HG03457 (cell line): Measurements from ENCODE around the gene SIK2.
"Not testable (repeated sequence)": the region's sequence is repeated elsewhere in the genome, so short reads cannot be mapped to it uniquely, and the experiment has no call there.

Experiments used
- ATAC-seq: cut with Tn5 transposase; IDR thresholded peaks from one replicate; pipeline ENCODE4 v1.9.1; 2021; ENCODE audit warnings: moderate number of reproducible peaks; ENCODE audit not compliant: unreplicated experiment

SIK2 gene

GRCh38 chr11:111748035-111748804, 146.0 kb downstream of the SIK2 start:
- ATAC-seq = no peak

DNA sequence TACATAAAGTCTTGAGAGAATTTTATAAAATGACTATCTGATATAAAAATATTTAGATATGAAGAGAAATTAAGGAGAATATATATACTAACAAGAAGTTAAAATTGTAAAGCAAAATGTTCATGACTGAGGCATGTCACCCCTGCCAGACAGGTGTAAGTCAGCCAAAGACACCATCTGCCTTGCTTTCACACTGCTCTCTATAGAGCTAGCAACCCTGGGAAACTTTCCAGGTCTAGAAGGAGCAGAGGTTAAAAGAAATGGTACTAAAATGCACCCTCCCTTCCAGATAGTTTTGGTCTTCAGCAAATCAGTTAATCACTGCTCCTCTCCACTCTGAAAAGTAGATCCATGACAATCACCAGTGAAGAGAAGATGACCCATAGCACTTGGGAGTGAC, 147.4 kb downstream of the SIK2 start:
- no peak for ATAC-seq

DNA sequence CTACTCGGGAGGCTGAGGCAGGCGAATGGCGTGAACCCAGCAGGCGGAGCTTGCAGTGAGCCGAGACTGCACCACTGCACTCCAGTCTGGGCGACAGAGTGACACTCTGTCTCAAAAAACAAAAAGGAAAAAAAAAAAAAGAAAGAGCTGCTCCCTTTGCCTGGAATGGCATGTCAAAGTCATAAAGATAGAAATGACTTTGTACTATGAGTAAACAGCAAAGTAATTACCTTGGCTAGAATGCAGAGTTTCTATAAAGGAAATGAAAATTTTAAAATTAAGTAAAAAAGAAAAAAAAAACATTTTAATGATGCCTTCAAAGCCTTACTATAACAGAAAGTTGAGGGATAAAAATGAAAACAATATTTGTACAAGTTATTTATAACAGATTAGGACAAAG, 153.8 kb downstream of the SIK2 start:
- no peak for ATAC-seq

DNA sequence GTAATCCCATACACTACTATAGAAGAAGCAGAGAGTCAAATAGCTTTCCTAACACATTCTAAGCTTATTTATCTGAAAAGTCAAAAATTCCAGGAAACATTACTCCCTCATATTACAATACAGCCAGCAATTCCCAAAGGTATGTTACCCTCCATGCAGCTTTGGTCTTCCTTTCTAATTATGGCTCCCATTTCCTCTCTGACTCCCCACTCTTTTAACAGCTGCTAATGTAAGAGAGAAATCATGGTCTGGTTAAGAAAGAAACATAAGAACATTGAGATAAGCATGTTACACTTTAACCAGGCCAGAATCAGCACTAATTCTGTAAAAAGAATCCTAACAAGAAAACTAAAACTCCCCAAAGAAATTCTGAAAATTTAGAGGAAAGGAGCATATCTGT, 157.1 kb downstream of the SIK2 start:
- no peak for ATAC-seq

GRCh38 chr11:111759778-111760407, 157.6 kb downstream of the SIK2 start:
- ATAC-seq = no peak

- ATAC-seq = no peak
These were observed 158.8 kb downstream of the SIK2 start for GRCh38 chr11:111761036-111761435.

- ATAC-seq = no peak
These were observed 160.3 kb downstream of the SIK2 start for GRCh38 chr11:111762526-111762925.

GRCh38 chr11:111762981-111763643, 160.9 kb downstream of the SIK2 start:
- ATAC-seq = no peak

GRCh38 chr11:111764621-111765020, 162.4 kb downstream of the SIK2 start:
- ATAC-seq = no peak

DNA sequence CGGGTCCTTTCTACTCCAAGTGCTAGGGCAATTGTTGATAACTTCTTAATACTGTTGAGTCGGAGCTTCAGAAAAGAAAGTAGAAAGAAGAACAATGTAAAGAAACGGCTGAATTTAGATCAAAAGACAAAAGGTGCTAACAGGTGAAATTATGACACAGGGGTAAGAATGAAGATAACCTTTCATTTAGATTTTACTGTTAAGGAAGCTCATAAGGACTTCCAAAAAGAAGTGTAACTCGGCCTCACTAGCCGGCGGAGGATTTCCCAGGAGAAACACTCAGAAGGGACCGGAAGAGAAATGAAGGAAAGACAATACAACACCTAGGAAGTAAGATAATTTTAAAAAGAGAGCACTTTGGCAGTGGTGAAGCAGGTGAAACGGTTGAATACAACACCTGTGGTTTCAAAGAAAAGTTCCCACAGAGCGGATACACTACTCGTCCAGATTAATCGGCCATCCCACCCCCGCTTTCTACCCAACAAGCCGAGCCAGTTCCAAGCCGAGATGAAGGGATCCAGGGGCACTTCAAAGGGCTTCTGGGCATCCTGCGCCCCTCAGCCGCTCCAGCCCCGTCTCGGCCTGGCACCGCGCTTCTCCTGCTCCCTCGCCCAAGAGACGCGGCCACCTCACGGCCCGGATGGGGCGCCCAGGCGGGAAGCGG, 163.2 kb downstream of the SIK2 start:
- peak; percentile 27 for ATAC-seq

DNA sequence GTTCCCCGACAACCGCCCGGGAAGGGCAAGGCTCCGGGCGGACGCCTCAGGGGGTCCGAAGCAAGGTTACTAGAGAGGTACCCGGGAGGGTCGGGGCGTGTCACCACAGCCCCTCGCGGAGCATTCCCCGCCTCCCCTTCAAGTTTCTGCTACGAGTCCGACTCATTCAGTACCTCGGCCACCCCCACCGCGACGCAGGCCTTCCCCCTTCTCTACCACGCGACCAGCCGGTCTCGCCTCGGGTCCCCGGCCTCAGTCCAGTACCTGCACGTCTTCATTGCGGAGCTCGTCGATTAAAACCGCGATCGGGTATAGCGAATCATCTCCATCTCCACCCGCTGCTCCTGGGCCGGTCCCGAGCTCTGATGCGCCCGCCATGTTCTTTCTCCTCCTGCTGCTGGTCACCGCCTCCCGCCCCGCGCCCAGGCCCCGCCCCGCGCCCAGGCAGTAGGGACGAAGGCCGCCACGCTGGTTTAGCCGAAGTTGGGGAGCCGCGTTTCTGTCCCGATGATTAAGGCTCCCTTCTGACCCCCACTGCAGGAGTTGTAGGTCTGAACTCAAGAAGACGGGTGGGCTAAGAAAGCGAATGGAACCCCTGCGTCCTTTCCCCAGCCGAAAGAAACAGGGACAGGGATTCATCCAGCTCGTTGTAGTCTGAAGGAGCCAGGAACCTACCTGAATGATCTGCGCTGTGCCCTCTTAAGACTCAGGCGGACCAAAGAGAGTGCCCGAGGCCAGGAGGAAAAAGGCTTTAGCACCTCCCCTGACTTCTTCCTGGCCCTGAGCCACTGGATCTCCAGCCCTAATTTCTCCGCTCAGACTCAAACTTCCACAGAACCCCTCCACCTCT, 164.0 kb downstream of the SIK2 start, which contains the start of gene PPP2R1B:
Gene PPP2R1B (minus strand): TSS at position 406 of the 850 bp plus-strand sequence. CDS start 28 bp downstream, at position 378.
- ATAC-seq = peak; percentile 75

GRCh38 chr11:111766834-111767142, 164.5 kb downstream of the SIK2 start:
- no peak for ATAC-seq

DNA sequence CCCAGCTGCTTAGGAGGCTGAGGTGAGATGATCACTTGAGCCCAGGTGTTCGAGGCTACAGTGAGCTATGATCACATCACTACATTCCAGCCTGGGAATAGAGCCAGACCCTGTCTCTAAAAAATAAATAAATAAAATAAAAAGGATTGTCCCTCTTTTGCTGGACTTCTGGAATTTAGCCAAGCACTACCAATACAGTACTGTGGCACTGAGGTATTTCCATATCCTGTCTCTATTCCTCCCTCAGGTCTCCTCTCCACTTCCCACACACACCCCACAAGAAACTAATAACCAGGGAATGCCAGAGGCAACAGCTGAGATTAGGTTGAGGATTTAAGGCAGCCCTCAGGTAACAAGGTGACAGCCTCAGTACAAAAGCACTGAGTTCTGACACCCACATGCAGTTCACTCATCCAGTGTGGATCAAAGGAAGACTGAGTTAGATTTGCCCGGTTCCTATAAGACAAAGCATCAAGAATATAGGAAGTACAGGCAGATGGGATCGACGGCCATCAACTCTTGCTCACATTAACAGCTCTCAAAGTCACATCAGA, 168.4 kb downstream of the SIK2 start:
- ATAC-seq = no peak

DNA sequence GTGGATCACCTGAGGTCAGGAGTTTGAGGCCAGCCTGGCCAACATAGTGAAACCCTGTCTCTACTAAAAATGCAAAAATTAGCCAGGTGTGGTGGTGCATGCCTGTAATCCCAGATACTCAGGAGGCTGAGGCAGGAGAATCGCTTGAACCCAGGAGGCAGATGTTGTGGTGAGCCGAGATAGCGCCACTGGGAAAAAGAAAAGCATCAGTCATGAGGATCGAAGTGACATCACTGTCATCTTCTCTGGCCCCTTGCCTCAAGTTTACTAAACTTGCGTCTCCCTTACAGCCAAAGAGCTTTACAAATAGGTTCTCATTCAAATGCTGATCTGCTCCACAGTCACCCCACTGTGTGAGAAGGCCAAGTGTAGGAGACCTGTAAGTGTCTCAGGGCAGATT, 169.0 kb downstream of the SIK2 start:
- ATAC-seq = not testable (repeated sequence)

DNA sequence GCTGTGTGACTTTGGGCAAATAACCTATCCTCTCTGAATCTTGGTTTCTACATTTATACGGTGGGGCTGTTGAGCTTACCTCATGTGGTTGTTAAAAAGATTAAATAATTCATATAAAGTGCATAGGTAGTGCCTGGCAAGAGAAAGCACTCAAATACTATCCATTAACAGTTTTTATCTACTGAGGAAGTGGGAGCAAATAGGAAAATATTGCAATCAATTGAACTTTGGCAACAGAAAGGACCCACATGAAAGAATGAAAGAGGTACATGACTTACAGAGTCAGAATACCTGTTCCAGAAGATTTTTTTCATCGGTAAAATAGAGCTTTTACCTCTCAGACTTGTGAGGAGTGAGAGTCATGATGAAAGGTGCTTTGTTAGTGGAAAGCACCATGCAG, 170.3 kb downstream of the SIK2 start:
- no peak for ATAC-seq

DNA sequence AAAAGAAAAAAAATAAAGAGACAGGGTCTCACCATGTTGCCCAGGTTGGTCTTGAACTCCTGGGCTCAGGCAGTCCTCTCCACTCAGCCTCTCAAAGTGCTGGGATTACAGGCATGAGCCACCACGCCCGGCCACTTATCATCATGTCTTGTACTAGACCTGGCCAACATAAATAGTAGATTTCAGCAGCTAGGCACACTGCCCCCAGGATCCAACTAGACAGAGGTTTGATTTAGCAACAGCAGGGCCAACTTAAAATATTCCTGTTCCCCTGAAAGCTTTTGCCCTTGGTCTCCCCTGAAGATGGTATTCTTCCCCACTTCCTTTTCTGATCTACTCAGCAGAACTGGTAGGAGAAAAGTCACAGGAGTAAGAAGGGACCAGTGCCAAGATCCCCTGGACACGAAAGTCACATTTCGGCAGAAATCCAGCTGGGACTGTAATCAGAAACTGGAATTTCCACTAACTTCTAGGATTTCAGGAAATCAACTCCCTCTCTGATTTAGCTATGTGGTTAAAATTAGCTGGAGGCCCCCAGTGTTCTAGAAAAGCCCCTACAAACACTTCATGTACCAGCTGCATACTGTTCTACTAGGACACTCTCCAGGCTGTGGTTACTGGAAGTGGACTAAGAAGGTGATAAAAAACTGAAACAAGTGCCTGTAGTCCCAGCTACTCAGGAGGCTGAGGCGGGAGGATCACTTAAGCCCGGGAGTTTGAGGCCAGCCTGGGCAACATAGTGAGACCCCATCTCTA, 172.9 kb downstream of the SIK2 start:
- ATAC-seq = no peak

DNA sequence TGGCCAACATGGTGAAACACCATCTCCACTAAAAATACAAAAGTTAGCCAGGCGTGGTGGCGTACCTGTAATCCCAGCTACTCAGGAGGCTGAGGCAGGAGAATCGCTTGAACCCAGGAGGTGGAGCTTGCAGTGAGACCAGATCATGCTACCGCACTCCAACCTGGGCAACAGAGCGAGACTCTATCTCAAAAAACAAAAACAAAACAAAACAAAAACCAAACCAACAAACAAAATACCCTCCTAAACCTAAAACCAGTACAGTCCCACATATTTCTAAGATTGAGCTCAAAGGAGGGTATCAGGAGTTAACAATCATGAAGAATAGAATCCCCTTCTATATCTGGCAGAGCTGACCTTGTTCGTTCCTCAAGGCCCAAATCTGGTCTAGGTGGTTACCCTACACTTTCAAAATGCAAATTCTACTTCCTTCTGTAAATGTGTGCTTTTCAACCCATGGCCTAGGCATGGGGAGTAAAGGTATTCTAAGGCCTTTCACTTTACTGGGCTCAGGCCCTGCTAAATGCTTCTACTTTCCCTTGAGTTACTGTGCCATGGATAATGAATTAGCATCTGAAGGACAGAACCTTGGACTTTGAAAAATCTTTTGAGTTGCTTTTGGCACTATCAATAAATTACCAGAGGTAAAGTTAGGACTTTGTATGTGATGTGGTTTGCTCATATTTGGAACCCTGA, 174.3 kb downstream of the SIK2 start:
- peak; percentile 88 for ATAC-seq

DNA sequence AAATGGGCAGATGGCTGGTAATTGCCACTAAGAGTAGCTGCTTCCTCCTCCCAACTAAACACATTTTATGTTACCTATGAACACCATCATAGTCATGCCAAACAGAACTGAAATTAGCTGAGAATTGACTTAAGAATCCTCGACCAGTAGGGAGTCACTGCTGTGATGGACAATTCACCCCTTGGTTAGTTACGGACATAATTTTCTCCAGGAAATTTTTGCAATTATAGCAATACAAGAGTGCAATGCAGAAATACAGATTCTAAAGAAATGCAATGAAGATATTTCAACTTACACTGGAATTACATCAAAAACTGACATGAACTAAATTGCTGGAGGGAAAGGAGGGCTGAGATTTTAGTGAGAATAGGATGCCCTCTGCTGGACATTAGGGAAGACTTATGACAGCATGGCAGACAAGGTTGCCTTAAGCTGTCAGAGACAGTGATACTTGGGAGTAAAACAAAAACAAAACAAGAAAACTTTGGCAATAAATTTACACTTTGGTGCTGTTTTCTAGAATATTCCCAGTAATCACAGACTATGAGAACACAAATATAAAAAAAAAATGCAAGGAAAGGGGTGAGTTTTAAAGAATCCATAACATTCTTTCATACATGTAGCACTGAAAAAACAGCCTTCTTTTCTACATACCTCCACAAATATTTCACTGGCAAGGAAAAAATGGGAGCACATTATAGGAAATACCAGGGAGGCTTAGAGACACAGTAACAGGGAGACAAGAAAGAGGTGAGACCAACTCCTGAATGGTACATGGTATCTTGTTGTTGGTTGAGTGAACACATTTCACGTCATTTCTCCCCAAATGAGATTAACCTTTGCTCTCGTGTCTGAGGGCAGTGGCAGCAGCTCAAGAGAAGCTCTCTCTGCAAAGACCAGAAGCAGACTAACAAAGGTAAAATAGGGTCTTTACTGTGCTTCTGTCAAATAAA, 175.1 kb downstream of the SIK2 start:
- peak; percentile 44 for ATAC-seq
